Fibroblast of peridontal ligament (primary cell): ENCODE measurements around the gene ALKBH4.
A peak's percentile ranks its signal among the peaks of the same experiment; 100 is the strongest.
"Not testable (repeated sequence)": the region's sequence is repeated elsewhere in the genome, so short reads cannot be mapped to it uniquely, and the experiment has no call there.

ENCODE experiments used
- DNase-seq: peaks from one replicate; pipeline ENCODE4 v3.0.0-alpha.2; 2010; ENCODE audit errors: extremely low read depth

ALKBH4 gene

DNA sequence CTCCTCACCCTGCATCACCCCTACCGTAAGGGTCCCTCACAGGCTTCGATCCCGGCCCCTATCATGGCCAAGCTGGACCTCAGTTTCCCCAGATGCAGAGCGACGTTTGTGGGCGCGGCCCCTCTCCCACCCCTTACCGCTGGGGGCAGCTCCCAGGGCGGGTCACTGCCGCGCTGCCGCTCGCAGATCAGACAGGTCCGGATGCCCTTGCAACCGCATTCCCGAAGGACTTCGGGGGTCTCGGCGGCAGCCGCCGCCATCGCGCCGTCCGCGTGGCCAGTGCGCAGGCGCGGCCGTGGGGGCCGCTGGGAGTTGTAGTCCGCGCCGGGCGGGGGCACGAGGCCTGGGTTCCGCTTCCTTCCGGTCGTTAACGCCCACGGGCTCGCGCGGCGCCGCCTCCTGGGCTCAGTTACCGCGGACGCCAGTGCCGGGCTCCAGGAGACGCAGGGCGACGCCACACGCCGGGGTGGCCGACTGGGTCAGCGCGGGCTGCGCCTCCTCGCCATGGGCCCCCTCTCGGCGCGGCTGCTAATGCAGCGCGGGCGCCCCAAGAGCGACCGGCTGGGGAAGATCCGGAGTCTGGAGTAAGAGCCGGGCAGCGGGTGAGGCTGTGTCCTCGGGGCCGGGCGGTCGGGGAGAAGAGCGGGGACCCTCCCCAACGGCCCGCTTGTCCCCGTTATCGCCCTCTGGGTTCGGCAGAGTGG lies at the start of gene ALKBH4, which contains the start of gene LRWD1:
Gene ALKBH4 (minus strand): TSS at position 287 of the 704 bp plus-strand sequence. CDS start 27 bp downstream, at position 260.
Gene LRWD1 (plus strand): TSS at position 408 of the 704 bp plus-strand sequence. CDS start 97 bp downstream, at position 505.
- peak; percentile 82 for DNase-seq

DNA sequence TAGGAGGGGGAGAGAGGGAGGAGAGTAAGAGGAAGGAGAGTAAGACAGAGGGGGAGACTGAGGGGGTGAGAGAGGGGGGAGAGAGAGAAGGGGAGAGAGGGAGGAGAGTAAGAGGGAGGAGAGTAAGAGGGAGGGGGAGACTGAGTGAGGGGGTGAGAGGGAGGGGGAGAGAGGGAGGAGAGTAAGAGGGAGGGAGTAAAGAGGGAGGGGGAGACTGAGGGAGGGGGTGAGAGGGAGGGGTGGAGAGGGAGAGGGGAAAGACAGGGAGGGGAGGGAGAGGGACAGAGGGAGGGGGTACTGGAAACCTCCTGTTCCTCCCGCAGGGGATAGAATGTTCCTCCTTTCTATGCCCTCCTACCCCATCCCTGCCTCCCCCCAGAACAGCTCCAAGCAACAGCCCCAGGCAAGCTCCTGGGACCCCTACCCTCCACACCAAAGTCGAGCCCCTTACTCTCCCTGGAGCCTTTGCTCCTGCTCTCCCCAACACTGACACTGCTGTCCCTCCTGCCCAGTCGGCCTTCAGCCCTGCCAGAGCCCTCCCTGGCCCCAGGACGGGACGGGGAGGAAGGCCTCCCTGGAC lies 48.1 kb upstream of the ALKBH4 start:
- DNase-seq = peak; percentile 80

- DNase-seq = not testable (repeated sequence)
These were observed 47.3 kb upstream of the ALKBH4 start for GRCh38 chr7:102511860-102512522.

GRCh38 chr7:102510575-102510974 lies 45.9 kb upstream of the ALKBH4 start:
- DNase-seq = not testable (repeated sequence)

GRCh38 chr7:102507410-102508088 lies 42.9 kb upstream of the ALKBH4 start:
- DNase-seq = not testable (repeated sequence)

- not testable (repeated sequence) for DNase-seq
These were observed 40.9 kb upstream of the ALKBH4 start for GRCh38 chr7:102505298-102506185.

DNA sequence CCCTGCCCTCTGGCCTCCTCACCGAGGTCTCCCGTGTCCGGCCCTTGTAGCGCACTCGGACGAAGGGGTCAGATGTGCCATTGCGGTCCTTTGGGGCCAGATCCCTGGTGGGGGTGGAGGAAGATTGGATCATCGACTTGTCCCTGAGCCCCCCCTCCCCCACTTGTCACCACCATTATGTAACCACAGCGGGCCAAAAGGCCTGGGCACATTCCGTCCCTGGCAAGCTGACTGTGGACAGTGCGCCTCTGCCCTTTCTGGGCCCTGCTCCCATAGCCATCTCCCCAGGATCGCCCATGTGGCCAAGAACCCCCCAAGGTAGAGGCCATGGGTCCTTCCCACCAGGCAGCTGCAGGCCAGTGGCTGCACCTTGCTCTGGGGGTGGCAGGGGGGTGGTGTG lies 38.5 kb upstream of the ALKBH4 start:
- not testable (repeated sequence) for DNase-seq

- not testable (repeated sequence) for DNase-seq
These were observed 33.7 kb upstream of the ALKBH4 start for GRCh38 chr7:102498321-102498720.

- DNase-seq = not testable (repeated sequence)
These were observed 32.6 kb upstream of the ALKBH4 start for GRCh38 chr7:102497308-102497707.

GRCh38 chr7:102496861-102497260 lies 32.2 kb upstream of the ALKBH4 start:
- DNase-seq = not testable (repeated sequence)

DNA sequence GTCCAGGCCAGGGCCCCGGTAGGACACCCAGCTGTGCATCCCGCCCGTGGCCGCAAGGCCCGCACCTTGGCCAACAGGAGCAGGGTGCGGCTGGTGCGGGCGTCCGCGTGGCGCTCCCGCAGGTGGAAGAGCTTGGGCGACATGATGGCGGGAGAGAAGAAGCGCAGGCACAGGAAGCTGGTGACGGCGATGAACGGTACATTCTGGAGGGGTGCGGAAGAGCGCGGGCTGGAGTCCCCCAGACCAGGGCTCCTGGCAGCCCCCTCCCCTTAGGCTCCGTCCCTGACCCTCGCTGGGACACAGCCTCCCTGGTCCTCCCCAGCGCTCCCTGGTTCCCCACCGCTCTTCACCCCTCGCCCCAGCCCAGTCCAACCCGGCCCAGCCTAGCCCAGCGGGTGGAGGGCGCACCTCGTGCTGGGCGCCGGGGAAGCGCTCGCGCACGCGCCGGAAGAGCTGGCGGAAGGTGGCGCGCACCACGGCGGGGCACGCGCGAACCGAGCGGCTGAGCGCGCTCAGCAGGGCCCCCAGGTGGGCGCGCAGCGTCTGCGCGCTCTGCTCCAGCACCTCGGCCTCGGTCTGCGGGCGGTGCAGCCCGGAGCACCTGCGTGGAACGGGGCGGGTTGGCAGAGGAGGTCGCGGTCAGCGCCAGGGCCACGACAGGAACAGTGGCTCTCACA lies 29.9 kb upstream of the ALKBH4 start:
- not testable (repeated sequence) for DNase-seq

- DNase-seq = not testable (repeated sequence)
These were observed 29.4 kb upstream of the ALKBH4 start for GRCh38 chr7:102494026-102494425.

DNA sequence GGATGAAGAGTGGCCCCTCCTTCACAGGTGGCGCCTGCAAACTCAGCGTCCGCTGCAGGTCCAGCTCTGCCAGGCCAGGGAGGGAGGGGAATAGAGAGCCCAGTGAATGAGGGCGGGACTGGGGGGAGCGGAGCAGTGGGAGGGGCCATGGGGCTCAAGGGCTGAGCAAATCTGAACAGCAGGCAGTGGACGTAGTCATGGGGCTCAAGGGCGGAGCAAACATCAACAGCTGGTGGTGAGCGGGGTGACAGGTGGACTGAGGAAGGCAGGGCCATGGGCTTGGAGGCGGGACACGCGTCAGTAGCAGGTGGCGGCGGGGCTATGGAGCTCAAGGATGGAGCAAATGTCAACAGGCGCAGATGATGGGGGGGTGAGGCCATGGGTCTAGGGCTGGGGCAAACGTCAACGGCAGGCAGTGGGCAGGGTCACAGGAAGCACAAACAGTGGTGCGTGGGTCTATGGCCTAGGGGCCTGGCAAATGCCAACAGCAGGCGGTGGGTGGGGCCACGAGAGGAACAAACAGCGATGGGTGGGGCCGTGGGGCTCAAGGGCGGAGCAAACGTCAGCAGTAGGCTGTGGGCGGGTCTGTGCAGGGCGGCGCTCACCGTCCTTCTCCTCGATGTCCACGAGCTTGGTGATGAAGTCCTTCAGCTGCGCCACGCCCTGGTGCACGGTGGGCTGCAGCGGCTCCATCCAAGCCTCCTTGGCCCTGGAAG lies 28.7 kb upstream of the ALKBH4 start:
- not testable (repeated sequence) for DNase-seq

GRCh38 chr7:102490529-102491075 lies 25.9 kb upstream of the ALKBH4 start:
- DNase-seq = not testable (repeated sequence)

DNA sequence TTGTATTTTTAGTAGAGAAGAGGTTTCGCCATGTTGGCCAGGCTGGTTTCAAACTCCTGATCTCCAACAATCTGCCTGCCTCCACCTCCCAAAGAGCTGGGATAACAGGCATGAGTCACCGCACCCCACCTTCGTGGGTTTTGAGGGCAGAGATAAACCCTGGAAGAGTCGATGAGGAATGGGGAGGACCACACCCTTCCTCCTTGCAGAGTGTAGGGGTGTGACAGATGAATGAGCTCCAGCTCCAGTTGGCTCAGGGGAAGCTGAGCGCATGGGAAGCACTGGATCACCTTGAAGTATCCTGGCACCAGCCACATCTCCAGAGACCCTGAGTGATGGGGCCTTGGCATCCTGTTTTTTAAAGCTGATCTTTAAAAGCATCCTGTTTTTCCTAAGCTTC lies 19.7 kb upstream of the ALKBH4 start:
- not testable (repeated sequence) for DNase-seq

GRCh38 chr7:102481962-102482361 lies 17.3 kb upstream of the ALKBH4 start:
- not testable (repeated sequence) for DNase-seq

GRCh38 chr7:102479982-102480637 lies 15.4 kb upstream of the ALKBH4 start:
- DNase-seq = not testable (repeated sequence)

- not testable (repeated sequence) for DNase-seq
These were observed 14.5 kb upstream of the ALKBH4 start for GRCh38 chr7:102479209-102479584.
